Fibroblast of skin of right quadriceps (primary cell): Measurements from ENCODE around the gene SFT2D1.

Source experiments
- DNase-seq: peaks from one replicate; pipeline ENCODE4 v3.0.0-alpha.2; 2013

The SFT2D1 gene

GRCh38 chr6:166305562-166306117 lies 36.7 kb downstream of the SFT2D1 start:
- DNase-seq = no peak

- no peak for DNase-seq
Measured at GRCh38 chr6:166304106-166304505, 38.2 kb downstream of the SFT2D1 start.

GRCh38 chr6:166301611-166302529 lies 40.5 kb downstream of the SFT2D1 start:
- DNase-seq = no peak

- DNase-seq = no peak
Measured at GRCh38 chr6:166300357-166300987, 41.9 kb downstream of the SFT2D1 start.

GRCh38 chr6:166297606-166298005 lies 44.7 kb downstream of the SFT2D1 start:
- DNase-seq = no peak

GRCh38 chr6:166296035-166296883 lies 46.1 kb downstream of the SFT2D1 start:
- DNase-seq = no peak

GRCh38 chr6:166293731-166294584 lies 48.4 kb downstream of the SFT2D1 start:
- no peak for DNase-seq

- DNase-seq = no peak
Measured at GRCh38 chr6:166289207-166290060, 52.9 kb downstream of the SFT2D1 start.

- DNase-seq = no peak
Measured at GRCh38 chr6:166286839-166287271, 55.5 kb downstream of the SFT2D1 start.

GRCh38 chr6:166285233-166285632 lies 57.1 kb downstream of the SFT2D1 start:
- DNase-seq = no peak

GRCh38 chr6:166284640-166285039 lies 57.7 kb downstream of the SFT2D1 start:
- no peak for DNase-seq

- DNase-seq = no peak
Measured at GRCh38 chr6:166282394-166283032, 59.8 kb downstream of the SFT2D1 start.

GRCh38 chr6:166281104-166281503 lies 61.2 kb downstream of the SFT2D1 start:
- no peak for DNase-seq

- no peak for DNase-seq
Measured at GRCh38 chr6:166279393-166279679, 63.0 kb downstream of the SFT2D1 start.

GRCh38 chr6:166278579-166279392 lies 63.6 kb downstream of the SFT2D1 start:
- DNase-seq = no peak

- DNase-seq = no peak
Measured at GRCh38 chr6:166277892-166278578, 64.3 kb downstream of the SFT2D1 start.

- no peak for DNase-seq
Measured at GRCh38 chr6:166277018-166277417, 65.3 kb downstream of the SFT2D1 start.

- DNase-seq = peak; percentile 34
Measured at GRCh38 chr6:166275714-166276166, 66.6 kb downstream of the SFT2D1 start.
